ENCODE data around the gene MAP3K13.

Gene MAP3K13

GRCh38 chr3:185353823-185354614 is 8.9 kb upstream of the MAP3K13 start:
- H3K4me3 ChIP-seq (ENCODE audit: low read length): no peak overlapping the region
- peak; percentile 86 for DNase-seq (ENCODE audit: low read depth)
- TF ChIP-seq CTCF (IDR thresholded peaks at IDR 0.05; ENCODE audit: insufficient read depth, low read depth, low read length, missing control alignments): peak; percentile 81

- TF ChIP-seq CTCF (IDR thresholded peaks at IDR 0.05; ENCODE audit: insufficient read depth, low read depth, low read length, missing control alignments): no peak
- DNase-seq (ENCODE audit: low read depth): no peak
- H3K4me3 ChIP-seq (ENCODE audit: low read length): no peak overlapping the region
These were observed 6.4 kb upstream of the MAP3K13 start for GRCh38 chr3:185356499-185356898.

GRCh38 chr3:185361920-185362319 is 1.0 kb upstream of the MAP3K13 start:
- H3K4me3 ChIP-seq (ENCODE audit: low read length): no peak overlapping the region
- no peak for TF ChIP-seq CTCF (IDR thresholded peaks at IDR 0.05; ENCODE audit: insufficient read depth, low read depth, low read length, missing control alignments)
- peak; percentile 14 for DNase-seq (ENCODE audit: low read depth)

- H3K4me3 ChIP-seq (ENCODE audit: low read length): peak overlapping the region; percentile 66
- TF ChIP-seq CTCF (IDR thresholded peaks at IDR 0.05; ENCODE audit: insufficient read depth, low read depth, low read length, missing control alignments): no peak
- DNase-seq (ENCODE audit: low read depth): no peak
These were observed 797 bp downstream of the MAP3K13 start for GRCh38 chr3:185363662-185364203.

GRCh38 chr3:185365291-185366073 is 2.5 kb downstream of the MAP3K13 start:
- TF ChIP-seq CTCF (IDR thresholded peaks at IDR 0.05; ENCODE audit: insufficient read depth, low read depth, low read length, missing control alignments): no peak
- H3K4me3 ChIP-seq (ENCODE audit: low read length): no peak overlapping the region
- DNase-seq (ENCODE audit: low read depth): peak; percentile 79

- no peak overlapping the region for H3K4me3 ChIP-seq (ENCODE audit: low read length)
- no peak for DNase-seq (ENCODE audit: low read depth)
- no peak for TF ChIP-seq CTCF (IDR thresholded peaks at IDR 0.05; ENCODE audit: insufficient read depth, low read depth, low read length, missing control alignments)
These were observed 3.1 kb downstream of the MAP3K13 start for GRCh38 chr3:185366074-185366335.

All from epithelial cell of esophagus (primary cell).